Smooth muscle cell (in vitro differentiated cells): ENCODE data around the gene HSPB1. TPM values are rescaled to one million over a fixed set of nuclear protein-coding genes. Genes with fewer than 3 reads are reported as not detected.
"Not testable (repeated sequence)": the region's sequence is repeated elsewhere in the genome, so short reads cannot be mapped to it uniquely, and the experiment has no call there.

ENCODE experiments used
- DNase-seq: peaks from one replicate; lab custom pipeline; 2025; ENCODE audit not compliant: unreplicated experiment; lab: John Stamatoyannopoulos, UW
- H2AFZ ChIP-seq: fragments of 200-600 bp; sonication (generic); 2 replicates; pipeline ENCODE4 v1.6.0; 2016; ENCODE audit warnings: antibody characterized with exemption, low read depth, mild to moderate bottlenecking
- H3F3A ChIP-seq: fragments of 200-600 bp; sonication (generic); 2 replicates; pipeline ENCODE4 v1.6.0; 2017; ENCODE audit warnings: antibody characterized with exemption, low read depth
- H3K27ac ChIP-seq: fragments of 200-600 bp; sonication (generic); 2 replicates; pipeline ENCODE4 v1.5.1; 2016; ENCODE audit warnings: low read depth, mild to moderate bottlenecking
- H3K27me3 ChIP-seq: fragments of 200-600 bp; sonication (generic); 2 replicates; pipeline ENCODE4 v1.6.1; 2016; ENCODE audit warnings: low read depth, mild to moderate bottlenecking
- H3K36me3 ChIP-seq: fragments of 200-600 bp; sonication (generic); 2 replicates; pipeline ENCODE4 v1.5.1; 2016; ENCODE audit warnings: low read depth
- H3K4me1 ChIP-seq: fragments of 200-600 bp; sonication (generic); 2 replicates; pipeline ENCODE4 v1.5.1; 2016; ENCODE audit warnings: low read depth
- H3K4me2 ChIP-seq: fragments of 200-600 bp; sonication (generic); 2 replicates; pipeline ENCODE4 v1.6.0; 2016; ENCODE audit warnings: mild to moderate bottlenecking
- H3K4me3 ChIP-seq: fragments of 200-600 bp; sonication (generic); 2 replicates; pipeline ENCODE4 v1.5.1; 2016; ENCODE audit warnings: mild to moderate bottlenecking
- H3K79me2 ChIP-seq: fragments of 200-600 bp; sonication (generic); 2 replicates; pipeline ENCODE4 v1.6.0; 2016; ENCODE audit warnings: low read depth, mild to moderate bottlenecking
- H3K9ac ChIP-seq: fragments of 200-600 bp; sonication (generic); 2 replicates; pipeline ENCODE4 v1.6.0; 2016; ENCODE audit warnings: low read depth
- H3K9me3 ChIP-seq: fragments of 200-600 bp; sonication (generic); replicated peaks from 2 replicates; pipeline ENCODE4 v1.5.1; 2016; ENCODE audit warnings: low read depth
- H4K20me1 ChIP-seq: fragments of 200-600 bp; sonication (generic); 2 replicates; pipeline ENCODE4 v1.6.0; 2016; ENCODE audit warnings: low read depth
- CTCF ChIP-seq: fragments of 200-600 bp; sonication (generic); IDR thresholded peaks from 2 replicates; pipeline ENCODE4 v1.5.1; 2017; ENCODE audit warnings: borderline replicate concordance, mild to moderate bottlenecking, antibody characterized with exemption; ENCODE audit not compliant: insufficient read depth, poor library complexity, severe bottlenecking
- WGBS: methylation state at CpG from one replicate; pipeline ENCODE4 v1.1.7; 2016; ENCODE audit warnings: low lambda C conversion rate; 5-methylcytosine and 5-hydroxymethylcytosine counted together
- polyA plus RNA-seq: library from polyadenylated mRNA; unstranded; fragments of >200 nt; fragmentation: Nextera tagmentation; extraction: Ambion mirVana; gene quantifications from 2 replicates; pipeline ENCODE4 v1.2.1, GENCODE V29; 2016
- total RNA-seq: library from RNA; depleted of rRNA; stranded (reverse); fragments of >200 nt; gene quantifications from 2 replicates; pipeline ENCODE4 v1.2.3, GENCODE V29; 2014

HSPB1 gene
- total and polyA plus RNA-seq, 2 experiments from 2014 or later, result 484 to 1,842 TPM

GRCh38 chr7:76283254-76284159, 19.0 kb upstream of the HSPB1 start:
- Histone ChIP-seq H3K4me1 (no peaks in the 10 kb centered on the region), H3K9ac (no peak overlapping the region), H3F3A (no peaks in the 10 kb centered on the region), H4K20me1 (no peaks in the 10 kb centered on the region), H3K9me3 (no peaks in the 10 kb centered on the region), H3K4me2 (peak overlapping the region; percentile 87), H3K4me3 (peak overlapping the region; percentile 63), H3K27ac (no peak overlapping the region), H3K27me3 (peaks cover 14% of the 10 kb centered on the region), H3K79me2 (no peaks in the 10 kb centered on the region), H2AFZ (no peak overlapping the region), H3K36me3 (no peaks in the 10 kb centered on the region)
- WGBS, result 72% methylated on average over 12 of the region's 17 CpGs
- no peak for TF ChIP-seq CTCF
- no peak for DNase-seq

GRCh38 chr7:76285604-76286374, 16.7 kb upstream of the HSPB1 start:
- H3F3A ChIP-seq, result peaks cover 5% of the 10 kb centered on the region

GRCh38 chr7:76286842-76287403, 15.6 kb upstream of the HSPB1 start:
- Histone ChIP-seq H4K20me1 (no peaks in the 10 kb centered on the region), H3K27me3 (peaks cover 4% of the 10 kb centered on the region), H3K4me3 (no peak overlapping the region), H3K9me3 (no peaks in the 10 kb centered on the region), H3K79me2 (no peaks in the 10 kb centered on the region), H3F3A (peaks cover 9% of the 10 kb centered on the region), H2AFZ (no peak overlapping the region), H3K27ac (no peak overlapping the region), H3K36me3 (no peaks in the 10 kb centered on the region), H3K4me2 (no peak overlapping the region), H3K9ac (no peak overlapping the region), H3K4me1 (no peaks in the 10 kb centered on the region)
- 93% methylated on average over 16 of the region's 16 CpGs for WGBS
- DNase-seq, result no peak
- TF ChIP-seq CTCF, result no peak

More at GRCh38 chr7:76285604-76286374, 16.7 kb upstream of the HSPB1 start:
- Histone ChIP-seq H3K9ac (no peak overlapping the region), H3K4me2 (no peak overlapping the region), H3K27ac (no peak overlapping the region), H3K79me2 (no peaks in the 10 kb centered on the region), H2AFZ (no peak overlapping the region), H3K27me3 (peaks cover 8% of the 10 kb centered on the region), H3K4me3 (no peak overlapping the region), H3K9me3 (no peaks in the 10 kb centered on the region), H3K4me1 (no peaks in the 10 kb centered on the region), H4K20me1 (no peaks in the 10 kb centered on the region), H3K36me3 (no peaks in the 10 kb centered on the region)
- 93% methylated on average over 29 of the region's 29 CpGs for WGBS
- TF ChIP-seq CTCF, result no peak
- DNase-seq, result no peak

GRCh38 chr7:76290847-76291350, 11.6 kb upstream of the HSPB1 start:
- not testable (repeated sequence) for H2AFZ ChIP-seq

More at GRCh38 chr7:76290847-76291350, 11.6 kb upstream of the HSPB1 start:
- Histone ChIP-seq H3K4me2 (peak overlapping the region; percentile 55), H3K9ac (peak overlapping the region; percentile 37), H3F3A (peaks cover 21% of the 10 kb centered on the region), H3K27ac (peak overlapping the region; percentile 85)
- WGBS, result 72% methylated on average over 6 of the region's 6 CpGs
- not testable (repeated sequence) for DNase-seq, H4K20me1 ChIP-seq, H3K36me3 ChIP-seq, H3K4me1 ChIP-seq, H3K9me3 ChIP-seq, H3K27me3 ChIP-seq, H3K79me2 ChIP-seq, H3K4me3 ChIP-seq
